Keratinocyte (primary cell): ENCODE data around the gene CCDC192.
"Not testable (repeated sequence)": the region's sequence is repeated elsewhere in the genome, so short reads cannot be mapped to it uniquely, and the experiment has no call there.

Experiments used
- EZH2 ChIP-seq: IDR thresholded peaks from one replicate; pipeline ENCODE4 v1.6.1; 2012; ENCODE audit warnings: inconsistent platforms, mild to moderate bottlenecking, low read length, moderate library complexity
- TF ChIP-seq, protein P1 (sequence below), 3 experiments: IDR thresholded peaks in 1 of 3; conservative IDR thresholded peaks in 1 of 3; optimal IDR thresholded peaks in 1 of 3; 2 replicates in 2 of 3; 3 replicates in 1 of 3; pipeline versions ENCODE3 to v1.5.1; 2011; ENCODE audit warnings: low read length in 3 of 3, mild to moderate bottlenecking in 3 of 3, moderate library complexity in 2 of 3, control low read depth in 1 of 3, inconsistent platforms in 1 of 3; ENCODE audit not compliant: insufficient read depth in 2 of 3; ENCODE audit errors: extremely low read depth in 1 of 3

DNA sequence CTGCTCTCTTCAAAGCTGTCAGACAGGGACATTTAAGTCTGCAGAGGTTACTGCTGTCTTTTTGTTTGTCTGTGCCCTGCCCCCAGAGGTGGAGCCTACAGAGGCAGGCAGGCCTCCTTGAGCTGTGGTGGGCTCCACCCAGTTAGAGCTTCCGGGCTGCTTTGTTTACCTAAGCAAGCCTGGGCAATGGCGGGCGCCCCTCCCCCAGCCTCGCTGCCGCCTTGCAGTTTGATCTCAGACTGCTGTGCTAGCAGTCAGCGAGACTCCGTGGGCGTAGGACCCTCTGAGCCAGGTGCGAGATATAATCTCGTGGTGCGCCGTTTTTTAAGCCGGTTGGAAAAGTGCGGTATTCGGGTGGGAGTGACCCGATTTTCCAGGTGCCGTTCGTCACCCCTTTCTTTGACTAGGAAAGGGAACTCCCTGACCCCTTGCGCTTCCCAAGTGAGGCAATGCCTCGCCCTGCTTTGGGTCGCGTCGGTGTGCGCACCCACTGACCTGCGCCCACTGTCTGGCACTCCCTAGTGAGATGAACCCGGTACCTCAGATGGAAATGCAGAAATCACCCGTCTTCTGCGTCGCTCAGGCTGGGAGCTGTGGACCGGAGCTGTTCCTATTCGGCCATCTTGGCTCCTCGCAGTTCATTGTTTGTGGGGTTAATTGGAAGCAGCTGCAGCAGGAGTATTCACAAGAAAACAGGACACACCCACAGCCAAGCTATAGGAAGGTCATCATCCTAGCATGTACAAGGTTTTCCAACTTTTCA lies 49.5 kb downstream of the CCDC192 start:
- TF ChIP-seq, protein P1, sequence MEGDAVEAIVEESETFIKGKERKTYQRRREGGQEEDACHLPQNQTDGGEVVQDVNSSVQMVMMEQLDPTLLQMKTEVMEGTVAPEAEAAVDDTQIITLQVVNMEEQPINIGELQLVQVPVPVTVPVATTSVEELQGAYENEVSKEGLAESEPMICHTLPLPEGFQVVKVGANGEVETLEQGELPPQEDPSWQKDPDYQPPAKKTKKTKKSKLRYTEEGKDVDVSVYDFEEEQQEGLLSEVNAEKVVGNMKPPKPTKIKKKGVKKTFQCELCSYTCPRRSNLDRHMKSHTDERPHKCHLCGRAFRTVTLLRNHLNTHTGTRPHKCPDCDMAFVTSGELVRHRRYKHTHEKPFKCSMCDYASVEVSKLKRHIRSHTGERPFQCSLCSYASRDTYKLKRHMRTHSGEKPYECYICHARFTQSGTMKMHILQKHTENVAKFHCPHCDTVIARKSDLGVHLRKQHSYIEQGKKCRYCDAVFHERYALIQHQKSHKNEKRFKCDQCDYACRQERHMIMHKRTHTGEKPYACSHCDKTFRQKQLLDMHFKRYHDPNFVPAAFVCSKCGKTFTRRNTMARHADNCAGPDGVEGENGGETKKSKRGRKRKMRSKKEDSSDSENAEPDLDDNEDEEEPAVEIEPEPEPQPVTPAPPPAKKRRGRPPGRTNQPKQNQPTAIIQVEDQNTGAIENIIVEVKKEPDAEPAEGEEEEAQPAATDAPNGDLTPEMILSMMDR (optimal IDR thresholded peaks at IDR 0.05 in 1 of 3, IDR thresholded peaks at IDR 0.05 in 1 of 3, conservative IDR thresholded peaks at IDR 0.05 in 1 of 3; ENCODE audit: extremely low read depth in 1 of 3, insufficient read depth in 2 of 3, low read length in 3 of 3) = not testable (repeated sequence)
- TF ChIP-seq EZH2 = not testable (repeated sequence)
